Cardiac fibroblast (primary cell): ENCODE measurements around the gene NUP37.
"Not testable (repeated sequence)": the region's sequence is repeated elsewhere in the genome, so short reads cannot be mapped to it uniquely, and the experiment has no call there.

Experiments used
- DNase-seq, 2 donors: peaks; one replicate each; pipeline versions ENCODE4 v3.0.0 to v3.0.0-alpha.2; 2010; ENCODE audit warnings: low read depth in 2 of 2
- H3K4me3 ChIP-seq, 2 donors: replicated peaks in 1 of 2; 1 replicate in 1 of 2; 2 replicates in 1 of 2; pipeline ENCODE4 v1.5.1; 2011; ENCODE audit warnings: low read depth in 2 of 2, low read length in 2 of 2, mild to moderate bottlenecking in 2 of 2, moderate library complexity in 1 of 2
- TF ChIP-seq, protein P1 (sequence below): IDR thresholded peaks from one replicate; pipeline ENCODE4 v1.5.1; 2011; ENCODE audit warnings: low read depth, mild to moderate bottlenecking, low read length, inconsistent platforms

NUP37 gene

DNA sequence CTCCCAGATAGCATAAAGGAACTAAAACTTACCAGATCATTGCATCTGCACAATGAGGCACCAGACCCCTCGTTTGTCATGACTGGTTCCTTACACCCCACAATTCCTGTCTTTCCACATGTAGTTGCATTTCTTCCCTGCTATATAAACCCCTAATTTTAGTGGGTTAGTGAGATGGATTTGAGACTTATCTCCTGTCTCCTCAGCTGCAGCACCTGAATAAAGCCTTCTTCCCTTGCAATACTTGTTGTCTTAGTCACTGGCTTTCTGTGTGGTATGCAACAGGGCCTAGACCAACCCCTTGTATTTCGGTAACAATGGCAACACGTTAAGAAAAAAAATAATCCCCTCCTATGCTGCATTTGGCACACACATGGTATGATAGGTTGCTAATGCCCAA is 13.0 kb downstream of the NUP37 start:
- no peak for DNase-seq
- no peak overlapping the region for H3K4me3 ChIP-seq
- TF ChIP-seq, protein P1, sequence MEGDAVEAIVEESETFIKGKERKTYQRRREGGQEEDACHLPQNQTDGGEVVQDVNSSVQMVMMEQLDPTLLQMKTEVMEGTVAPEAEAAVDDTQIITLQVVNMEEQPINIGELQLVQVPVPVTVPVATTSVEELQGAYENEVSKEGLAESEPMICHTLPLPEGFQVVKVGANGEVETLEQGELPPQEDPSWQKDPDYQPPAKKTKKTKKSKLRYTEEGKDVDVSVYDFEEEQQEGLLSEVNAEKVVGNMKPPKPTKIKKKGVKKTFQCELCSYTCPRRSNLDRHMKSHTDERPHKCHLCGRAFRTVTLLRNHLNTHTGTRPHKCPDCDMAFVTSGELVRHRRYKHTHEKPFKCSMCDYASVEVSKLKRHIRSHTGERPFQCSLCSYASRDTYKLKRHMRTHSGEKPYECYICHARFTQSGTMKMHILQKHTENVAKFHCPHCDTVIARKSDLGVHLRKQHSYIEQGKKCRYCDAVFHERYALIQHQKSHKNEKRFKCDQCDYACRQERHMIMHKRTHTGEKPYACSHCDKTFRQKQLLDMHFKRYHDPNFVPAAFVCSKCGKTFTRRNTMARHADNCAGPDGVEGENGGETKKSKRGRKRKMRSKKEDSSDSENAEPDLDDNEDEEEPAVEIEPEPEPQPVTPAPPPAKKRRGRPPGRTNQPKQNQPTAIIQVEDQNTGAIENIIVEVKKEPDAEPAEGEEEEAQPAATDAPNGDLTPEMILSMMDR, result no peak

DNA sequence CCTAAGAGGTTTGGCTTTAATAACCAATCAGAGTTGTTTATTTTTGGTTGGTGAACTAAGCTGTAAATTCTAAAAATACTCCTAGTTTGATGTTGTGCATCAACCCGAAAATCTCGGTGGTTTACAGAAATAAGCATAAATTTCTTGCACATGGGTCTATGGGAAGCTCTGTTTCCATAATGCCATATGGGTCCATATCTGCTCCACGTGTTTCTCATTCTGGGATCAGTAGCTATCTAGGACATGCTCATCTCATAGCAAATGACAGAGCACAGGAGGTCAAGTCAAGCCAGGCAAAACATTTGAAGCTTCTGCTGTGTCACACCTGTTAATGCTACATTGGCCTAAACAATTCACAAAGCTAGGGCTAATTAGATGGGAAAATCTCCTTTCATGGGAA is 23.1 kb downstream of the NUP37 start:
- DNase-seq, result no peak
- TF ChIP-seq, protein P1, result no peak
- no peak overlapping the region for H3K4me3 ChIP-seq

GRCh38 chr12:102095677-102096263 is 24.1 kb downstream of the NUP37 start:
- no peak overlapping the region for H3K4me3 ChIP-seq
- TF ChIP-seq, protein P1, result peak; percentile 41
- DNase-seq, result peak; percentile 49 to 65

GRCh38 chr12:102093319-102093718 is 26.6 kb downstream of the NUP37 start:
- DNase-seq, result peak; percentile 35 to 45
- H3K4me3 ChIP-seq, result no peak overlapping the region
- TF ChIP-seq, protein P1, result no peak

GRCh38 chr12:102089228-102089835 is 30.6 kb downstream of the NUP37 start:
- not testable (repeated sequence) for H3K4me3 ChIP-seq, DNase-seq

DNA sequence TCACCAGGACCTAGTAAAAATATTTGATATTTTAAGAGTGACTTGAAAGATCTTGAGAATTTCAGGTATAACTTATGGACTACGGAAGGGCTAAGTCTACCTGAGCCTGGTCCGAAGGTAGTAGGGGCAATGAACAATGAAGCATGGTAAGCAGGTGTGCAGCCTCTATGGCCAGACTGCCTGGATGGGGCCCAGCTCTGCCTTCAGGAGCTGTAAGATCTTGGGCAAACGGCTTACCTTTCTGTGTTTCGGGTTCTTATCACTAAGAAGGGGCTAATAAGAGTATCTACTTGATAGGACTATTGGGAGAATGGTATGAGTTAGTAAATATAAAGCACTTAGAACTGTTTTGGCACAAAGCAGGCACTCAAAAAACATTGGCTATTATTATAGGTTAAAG is 39.1 kb downstream of the NUP37 start:
- TF ChIP-seq, protein P1, result no peak
- H3K4me3 ChIP-seq, result no peak overlapping the region
- DNase-seq, result no peak

GRCh38 chr12:102072092-102072491 is 47.8 kb downstream of the NUP37 start:
- DNase-seq, H3K4me3 ChIP-seq: not testable (repeated sequence)

DNA sequence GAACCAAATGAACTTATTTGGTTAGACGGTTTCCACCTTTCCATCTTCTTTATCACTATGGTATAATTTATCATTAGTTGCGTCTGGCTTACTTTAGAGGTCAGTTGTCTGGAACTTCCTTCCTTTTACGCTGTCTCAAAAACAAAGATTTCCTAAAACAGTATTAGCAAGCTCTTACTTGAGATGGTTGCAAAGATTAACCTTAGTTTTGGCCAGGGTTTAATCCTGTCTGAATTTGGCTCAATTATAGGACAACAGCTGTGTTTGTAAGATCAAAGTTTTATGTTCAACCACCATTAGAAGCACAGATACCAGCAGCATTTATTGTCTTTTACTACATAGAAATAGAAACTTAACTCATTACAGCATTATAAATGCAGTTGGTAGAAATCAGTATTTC is 50.2 kb downstream of the NUP37 start:
- H3K4me3 ChIP-seq, result no peak overlapping the region
- TF ChIP-seq, protein P1, result no peak
- no peak for DNase-seq
